Measurements from ENCODE around the gene CNOT2.

CNOT2 gene, protein sequence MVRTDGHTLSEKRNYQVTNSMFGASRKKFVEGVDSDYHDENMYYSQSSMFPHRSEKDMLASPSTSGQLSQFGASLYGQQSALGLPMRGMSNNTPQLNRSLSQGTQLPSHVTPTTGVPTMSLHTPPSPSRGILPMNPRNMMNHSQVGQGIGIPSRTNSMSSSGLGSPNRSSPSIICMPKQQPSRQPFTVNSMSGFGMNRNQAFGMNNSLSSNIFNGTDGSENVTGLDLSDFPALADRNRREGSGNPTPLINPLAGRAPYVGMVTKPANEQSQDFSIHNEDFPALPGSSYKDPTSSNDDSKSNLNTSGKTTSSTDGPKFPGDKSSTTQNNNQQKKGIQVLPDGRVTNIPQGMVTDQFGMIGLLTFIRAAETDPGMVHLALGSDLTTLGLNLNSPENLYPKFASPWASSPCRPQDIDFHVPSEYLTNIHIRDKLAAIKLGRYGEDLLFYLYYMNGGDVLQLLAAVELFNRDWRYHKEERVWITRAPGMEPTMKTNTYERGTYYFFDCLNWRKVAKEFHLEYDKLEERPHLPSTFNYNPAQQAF

DNA sequence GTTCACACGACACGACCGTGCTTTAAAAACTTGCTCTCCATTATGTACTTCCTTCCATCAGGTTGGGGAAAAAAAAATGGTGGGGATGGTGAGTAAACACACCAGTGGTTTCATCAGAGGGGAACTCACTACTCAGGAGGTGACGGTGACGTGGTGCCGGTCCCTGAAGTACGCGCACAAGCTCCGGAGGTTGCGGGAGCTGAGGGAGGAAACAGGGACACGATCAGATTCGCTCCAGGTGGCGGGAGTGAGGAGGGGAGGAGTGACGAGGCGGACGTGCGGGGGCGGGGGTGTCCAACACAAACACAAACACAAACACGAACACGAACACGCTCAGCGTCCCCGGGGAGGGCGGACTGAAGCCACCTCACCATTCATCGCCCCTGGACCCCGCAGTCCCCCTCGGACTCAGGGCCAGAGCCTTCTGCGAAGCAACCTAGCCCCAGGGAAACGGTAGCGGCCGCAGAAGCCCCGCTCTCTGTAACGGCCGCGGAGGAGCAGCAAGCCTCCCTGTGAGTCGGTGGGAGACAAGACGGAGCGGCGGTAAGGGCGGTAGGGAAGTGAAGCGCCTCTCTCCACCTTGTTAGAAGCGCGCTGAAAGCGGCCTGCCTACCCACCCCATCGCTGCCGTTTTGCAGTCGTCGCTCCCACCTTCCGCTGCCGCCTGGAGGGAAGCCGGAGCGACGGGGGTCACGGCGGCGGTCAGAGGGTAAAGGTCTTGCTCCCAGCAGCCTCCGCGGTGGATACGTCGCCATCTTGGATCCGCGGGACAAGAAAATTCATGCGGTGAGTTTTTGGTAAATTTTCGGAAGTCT, at the start of gene CNOT2:
Gene CNOT2, plus strand, starts transcription at position 739 of the 815 bp plus-strand sequence. CDS start 34,794 bp downstream, outside the sequence.
- DNase-seq: peak; percentile 87

DNA sequence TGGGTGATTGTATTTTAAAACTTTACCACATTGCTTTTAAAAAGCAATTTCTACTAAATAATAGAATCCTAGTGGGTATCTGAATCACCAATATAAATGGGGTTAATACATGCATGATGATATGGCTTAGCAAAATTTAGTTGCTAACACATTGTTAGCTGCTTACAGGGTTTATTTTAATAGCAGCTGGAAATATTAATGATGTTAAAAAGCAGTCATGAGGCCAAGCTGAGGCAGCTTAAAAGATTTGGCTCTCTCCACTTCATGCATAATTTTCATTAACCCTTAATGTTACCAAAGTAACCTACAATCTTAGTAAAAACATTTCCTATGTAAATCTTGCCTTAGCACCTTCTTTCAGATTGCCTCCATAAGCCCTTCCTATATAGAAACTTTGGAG, 49.2 kb upstream of the CNOT2 start:
- no peak for DNase-seq

- DNase-seq: no peak
Observed at GRCh38 chr12:70196811-70197281, 46.4 kb upstream of the CNOT2 start.

DNA sequence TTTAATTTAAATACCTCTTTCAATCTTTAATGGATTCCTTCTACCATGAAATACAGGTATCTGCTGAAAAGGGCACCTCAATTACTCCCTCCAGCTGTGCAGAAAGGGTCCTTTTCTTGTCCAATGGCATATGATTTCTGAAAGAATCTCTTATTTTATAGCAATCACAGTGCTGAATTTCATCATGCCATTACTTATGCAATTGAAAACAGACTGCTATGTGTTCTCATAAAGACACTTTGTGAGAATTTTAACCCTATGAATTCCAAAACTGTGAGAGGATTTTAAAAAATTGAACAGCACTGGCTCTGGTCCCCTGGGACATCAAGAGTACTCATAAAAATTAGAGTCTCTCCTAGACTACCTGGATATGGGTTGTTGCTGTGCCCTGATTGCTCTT, 45.9 kb upstream of the CNOT2 start:
- no peak for DNase-seq

- DNase-seq: no peak
Observed at GRCh38 chr12:70213707-70214106, 29.5 kb upstream of the CNOT2 start.

GRCh38 chr12:70214972-70215617, 28.1 kb upstream of the CNOT2 start:
- DNase-seq: no peak

DNA sequence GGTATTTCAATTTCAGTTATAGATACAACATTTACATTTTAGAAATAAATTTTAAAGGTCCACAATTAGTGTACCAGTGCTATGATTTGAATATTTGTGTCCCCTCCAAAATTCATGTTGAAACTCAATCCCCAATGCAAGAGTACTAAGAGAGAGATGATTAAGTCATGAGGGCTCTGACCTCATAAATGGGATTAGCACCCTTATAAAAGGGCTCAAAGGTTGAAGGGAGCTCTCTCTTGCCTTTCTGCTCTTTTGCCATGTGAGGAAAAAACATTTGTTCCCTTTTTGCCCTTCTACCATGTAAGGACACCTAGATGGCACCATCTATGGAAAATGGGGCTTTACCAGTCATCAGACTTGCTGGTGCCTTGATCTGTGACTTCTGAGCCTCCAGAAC, 25.8 kb upstream of the CNOT2 start:
- no peak for DNase-seq

DNA sequence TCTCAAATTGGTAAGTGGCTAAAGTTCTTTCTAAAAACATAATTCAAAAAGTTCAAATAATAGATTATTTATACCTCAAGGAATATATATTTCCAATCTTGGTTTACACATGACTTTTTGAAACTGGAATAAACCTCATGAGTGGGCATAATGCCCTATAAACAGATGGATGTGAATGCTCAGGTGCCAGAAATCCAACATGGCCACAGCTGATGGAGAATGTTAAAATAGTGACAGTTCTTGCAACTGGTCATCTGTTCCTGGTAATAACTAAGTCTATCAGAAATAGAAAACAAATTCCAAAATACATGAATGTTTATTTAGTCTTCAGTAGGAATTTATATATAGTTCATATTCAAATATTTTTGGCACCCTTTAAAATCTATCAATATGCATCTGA, 21.6 kb upstream of the CNOT2 start:
- no peak for DNase-seq

- no peak for DNase-seq
Observed at GRCh38 chr12:70227911-70228310, 15.3 kb upstream of the CNOT2 start.

DNA sequence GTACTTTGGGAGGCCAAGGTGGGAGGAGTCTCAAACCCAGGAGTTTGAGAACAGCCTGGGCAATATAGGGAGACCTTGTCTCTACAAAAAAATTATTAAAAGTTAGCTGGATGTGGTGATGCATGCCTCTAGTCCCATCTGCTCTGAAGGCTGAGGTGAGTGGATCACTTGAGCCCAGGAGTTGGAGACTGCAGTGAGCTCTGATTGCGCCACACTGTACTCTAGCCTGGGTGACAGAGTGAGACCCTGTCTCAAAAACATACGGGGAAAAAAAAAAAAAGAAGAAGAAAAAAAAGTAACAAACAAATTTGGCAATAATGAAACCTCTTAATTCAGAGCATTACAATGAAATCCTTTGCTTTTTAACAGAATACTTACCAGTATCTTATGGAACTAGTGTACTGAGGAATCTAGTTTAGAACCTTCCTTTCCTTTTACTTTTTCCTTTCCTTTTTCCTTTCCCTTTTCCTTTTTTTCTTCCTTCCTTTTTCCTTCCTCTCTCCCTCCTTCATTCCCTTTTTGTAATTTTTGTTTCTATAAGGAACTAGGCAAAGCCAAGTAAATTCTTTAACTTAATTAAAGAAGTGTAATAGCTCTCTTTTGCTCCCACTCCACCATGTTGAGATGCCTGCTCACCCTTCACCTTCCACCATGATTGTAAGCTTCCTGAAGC, 12.2 kb upstream of the CNOT2 start:
- no peak for DNase-seq

DNA sequence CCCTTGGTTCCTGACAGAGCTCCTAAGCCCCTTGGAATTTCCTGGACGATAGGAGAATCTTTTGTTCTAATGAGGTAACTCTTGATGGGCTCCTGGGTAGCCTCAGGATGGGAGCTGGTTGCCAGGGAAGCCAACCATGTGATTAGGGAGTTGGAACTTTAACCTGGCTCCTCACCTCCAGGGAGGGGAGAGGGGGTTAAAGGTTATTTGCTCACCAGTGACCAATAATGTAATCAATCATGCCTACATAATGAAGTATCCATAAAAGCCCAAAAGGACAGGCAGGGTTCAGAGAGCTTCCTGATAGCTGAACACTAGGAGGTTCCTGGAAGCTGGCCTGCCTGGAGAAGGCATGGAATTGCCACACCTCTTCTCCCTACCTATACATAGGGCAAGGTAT, 6.2 kb upstream of the CNOT2 start:
- no peak for DNase-seq

DNA sequence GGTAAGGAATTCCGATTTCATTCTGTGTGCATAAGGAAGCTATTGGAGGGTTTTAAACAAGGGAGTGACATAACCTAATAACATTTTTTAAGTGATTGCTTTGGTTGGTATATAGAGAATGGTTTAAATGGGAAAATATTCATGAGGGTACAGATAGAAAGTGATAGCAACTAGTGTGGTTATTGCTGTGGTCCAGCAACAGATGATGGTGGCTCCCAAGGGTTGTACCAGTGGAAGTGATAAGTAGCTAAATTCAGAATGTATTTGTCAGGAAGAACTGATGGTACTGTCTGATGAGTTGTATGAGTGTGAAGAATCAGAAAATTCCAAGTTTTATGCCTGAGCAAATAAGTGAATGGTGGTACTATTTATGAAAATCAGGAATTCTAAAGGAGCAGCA, 2.6 kb upstream of the CNOT2 start:
- DNase-seq: no peak

DNA sequence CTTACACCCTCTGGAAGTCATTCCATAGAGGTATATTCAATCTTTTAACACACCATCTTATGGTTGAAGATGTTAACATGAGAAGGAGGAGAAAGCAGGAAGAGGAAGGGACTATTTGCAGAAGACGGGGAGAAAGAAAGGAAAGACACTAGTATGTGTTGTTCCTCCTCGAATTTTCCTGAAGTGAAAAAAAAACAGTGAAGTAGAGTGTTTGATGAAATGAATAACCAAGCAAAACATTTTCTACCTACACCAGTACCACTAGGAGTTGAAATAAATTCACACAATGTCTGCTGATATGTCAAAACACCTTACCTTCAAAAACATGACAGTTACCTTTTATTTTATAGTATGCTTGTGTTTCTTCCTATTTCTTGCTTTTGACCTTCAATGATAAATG, 1.4 kb upstream of the CNOT2 start:
- DNase-seq: no peak

DNA sequence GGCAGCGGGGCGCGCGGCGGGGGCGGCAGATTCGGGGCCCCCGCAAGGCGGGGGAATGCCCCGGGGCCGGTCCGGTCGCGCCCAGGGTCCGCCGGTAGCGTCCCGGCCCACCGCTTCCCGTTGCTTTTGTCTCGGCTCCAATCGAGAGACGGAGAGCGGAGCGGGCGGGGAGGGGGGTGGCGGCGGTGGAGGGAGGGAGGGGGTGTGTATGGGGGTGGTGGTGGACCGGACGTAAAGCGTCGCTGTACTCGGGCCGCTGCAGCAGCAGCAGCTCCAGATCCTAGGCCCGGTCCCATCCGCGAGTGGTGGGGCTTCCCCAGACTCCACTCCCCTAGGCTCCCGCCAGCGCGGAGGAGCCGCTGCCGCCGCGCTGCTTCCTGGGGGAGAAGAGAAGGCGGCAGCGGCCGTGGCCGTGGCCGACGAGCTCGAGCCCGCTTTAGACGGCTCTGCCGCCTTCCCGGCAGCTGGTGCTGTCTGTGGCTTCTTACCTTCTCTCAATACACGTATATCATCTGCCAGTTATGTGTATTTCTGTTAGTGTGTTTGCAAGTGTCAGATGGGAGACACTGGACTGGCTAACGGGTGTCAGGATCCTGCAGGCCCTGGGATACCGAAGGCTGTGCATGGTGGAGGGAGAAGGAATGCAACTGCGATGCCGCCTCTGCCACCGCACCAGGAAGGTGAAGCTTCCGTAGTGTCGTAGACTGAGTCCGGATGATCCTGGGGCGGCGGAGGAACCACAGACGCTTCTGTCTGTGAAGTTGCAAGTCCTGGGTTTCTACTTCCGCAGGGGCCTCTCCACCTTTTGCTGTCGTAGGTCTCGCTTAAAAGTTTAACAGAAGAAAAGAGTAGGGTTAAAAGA, 508 bp downstream of the CNOT2 start:
- peak; percentile 69 for DNase-seq

- DNase-seq: no peak
Observed at GRCh38 chr12:70244409-70244808, 1.2 kb downstream of the CNOT2 start.

GRCh38 chr12:70245458-70245857, 2.2 kb downstream of the CNOT2 start:
- no peak for DNase-seq

GRCh38 chr12:70246580-70246979, 3.3 kb downstream of the CNOT2 start:
- DNase-seq: no peak

DNA sequence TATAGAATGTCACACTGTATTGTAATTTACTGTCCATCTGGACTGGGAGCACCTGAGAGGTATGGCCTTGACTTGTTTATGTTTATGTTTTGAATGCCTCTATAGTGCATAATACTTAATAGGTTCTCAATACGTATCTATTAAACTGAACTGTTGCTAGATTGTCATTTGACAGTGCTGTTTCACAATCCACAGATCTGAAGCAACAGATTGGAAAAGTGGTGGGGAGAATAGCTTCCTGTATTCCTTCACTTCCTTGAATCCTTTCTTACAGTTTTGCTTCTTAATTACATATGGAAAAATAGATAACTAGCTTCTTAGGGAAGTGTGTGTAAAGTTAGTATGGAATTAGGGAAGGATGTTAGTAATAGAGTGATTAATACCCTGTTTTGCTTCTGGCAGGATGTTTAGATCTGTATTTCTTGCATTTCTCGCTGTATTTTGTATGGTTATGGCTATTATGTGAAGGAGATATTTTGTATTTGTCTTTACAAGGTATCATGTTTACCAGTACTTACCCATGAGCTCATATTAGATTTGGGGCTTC, 4.5 kb downstream of the CNOT2 start:
- no peak for DNase-seq

GRCh38 chr12:70248876-70249275, 5.6 kb downstream of the CNOT2 start:
- no peak for DNase-seq

- no peak for DNase-seq
Observed at GRCh38 chr12:70249903-70250302, 6.7 kb downstream of the CNOT2 start.

DNA sequence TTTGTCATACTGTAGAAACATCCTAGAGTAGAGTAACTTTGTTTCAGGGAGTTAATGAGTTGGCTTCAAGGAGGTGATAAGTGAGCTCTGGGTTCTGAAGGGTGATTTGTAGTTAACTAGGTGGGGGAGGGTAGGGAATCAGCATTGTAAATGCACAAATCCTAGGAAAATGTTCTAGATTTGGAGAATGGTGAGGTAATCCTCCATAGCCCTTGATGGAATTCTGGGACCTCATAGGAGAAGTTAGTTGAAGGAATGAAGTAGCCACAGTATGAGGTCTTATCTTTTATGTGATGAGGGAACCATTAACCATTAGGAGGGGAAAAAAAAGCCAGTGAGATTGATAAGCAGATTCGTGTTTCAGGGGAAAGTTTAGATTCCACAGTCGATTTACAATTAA, 8.0 kb downstream of the CNOT2 start:
- DNase-seq: no peak
